Osteocyte (in vitro differentiated cells): ENCODE results near the gene MST1. TPM values are rescaled to one million over a fixed set of nuclear protein-coding genes. Genes with fewer than 3 reads are reported as not detected.
A peak's percentile ranks its signal among the peaks of the same experiment; 100 is the strongest.
"Not testable (repeated sequence)": the region's sequence is repeated elsewhere in the genome, so short reads cannot be mapped to it uniquely, and the experiment has no call there.

Experiments used
- DNase-seq: peaks from one replicate; pipeline ENCODE4 v3.0.0; 2021; ENCODE audit warnings: mixed read lengths; ENCODE audit not compliant: unreplicated experiment; ENCODE audit errors: extremely low spot score
- H3K27ac Mint-ChIP-seq: one replicate; pipeline ENCODE4 v1.8.0; 2021; ENCODE audit warnings: mild to moderate bottlenecking, mixed read lengths; ENCODE audit not compliant: unreplicated experiment
- H3K27me3 Mint-ChIP-seq: one replicate; pipeline ENCODE4 v1.8.0; 2021; ENCODE audit warnings: mixed read lengths; ENCODE audit not compliant: unreplicated experiment
- H3K36me3 Mint-ChIP-seq: one replicate; pipeline ENCODE4 v1.8.0; 2021; ENCODE audit warnings: mixed read lengths; ENCODE audit not compliant: unreplicated experiment
- H3K4me1 Mint-ChIP-seq: one replicate; pipeline ENCODE4 v1.8.0; 2021; ENCODE audit warnings: mixed read lengths; ENCODE audit not compliant: unreplicated experiment
- H3K4me3 Mint-ChIP-seq: one replicate; pipeline ENCODE4 v1.8.0; 2021; ENCODE audit warnings: mild to moderate bottlenecking, moderate library complexity, mixed read lengths; ENCODE audit not compliant: unreplicated experiment
- H3K9me3 Mint-ChIP-seq: one replicate; pipeline ENCODE4 v1.8.0; 2021; ENCODE audit warnings: mixed read lengths; ENCODE audit not compliant: unreplicated experiment
- total RNA-seq: library from RNA; stranded (reverse); gene quantifications from 2 replicates; pipeline ENCODE4 v1.2.1, GENCODE V29; 2021

The MST1 gene
- total RNA-seq, 1 donor from 2014 or later: 38.3 TPM

GRCh38 chr3:49690856-49691255 lies 1.6 kb upstream of the MST1 start:
- not testable (repeated sequence) for H3K36me3 Mint-ChIP-seq
- Mint-ChIP-seq H3K4me1 (peaks cover 26% of the 10 kb centered on the region), H3K4me3 (peak overlapping the region; percentile 97)

GRCh38 chr3:49689908-49690624 lies 792 bp upstream of the MST1 start:
- H3K9me3 Mint-ChIP-seq, H3K27me3 Mint-ChIP-seq, DNase-seq, H3K36me3 Mint-ChIP-seq: not testable (repeated sequence)
- Mint-ChIP-seq H3K4me1 (peaks cover 29% of the 10 kb centered on the region), H3K4me3 (peak overlapping the region; percentile 97), H3K27ac (peak overlapping the region; percentile 98)

More at GRCh38 chr3:49690856-49691255, 1.6 kb upstream of the MST1 start:
- H3K27ac Mint-ChIP-seq, DNase-seq, H3K9me3 Mint-ChIP-seq, H3K27me3 Mint-ChIP-seq: not testable (repeated sequence)

- H3K27me3 Mint-ChIP-seq, DNase-seq, H3K9me3 Mint-ChIP-seq, H3K36me3 Mint-ChIP-seq: not testable (repeated sequence)
- peak overlapping the region; percentile 97 for H3K4me3 Mint-ChIP-seq
- peaks cover 29% of the 10 kb centered on the region for H3K4me1 Mint-ChIP-seq
- peak overlapping the region; percentile 98 for H3K27ac Mint-ChIP-seq
Observed at GRCh38 chr3:49688338-49689045, 782 bp downstream of the MST1 start.

GRCh38 chr3:49687424-49687795 lies 1.9 kb downstream of the MST1 start:
- Mint-ChIP-seq H3K27ac (peak overlapping the region; percentile 23), H3K4me3 (peak overlapping the region; percentile 29), H3K36me3 (peaks cover 15% of the 10 kb centered on the region), H3K4me1 (peaks cover 29% of the 10 kb centered on the region)
- DNase-seq, H3K27me3 Mint-ChIP-seq, H3K9me3 Mint-ChIP-seq: not testable (repeated sequence)

GRCh38 chr3:49686769-49687423 lies 2.4 kb downstream of the MST1 start:
- H3K27me3 Mint-ChIP-seq, H3K9me3 Mint-ChIP-seq, DNase-seq: not testable (repeated sequence)
- H3K36me3 Mint-ChIP-seq: peaks cover 15% of the 10 kb centered on the region
- H3K4me1 Mint-ChIP-seq: peaks cover 29% of the 10 kb centered on the region
- H3K27ac Mint-ChIP-seq: peak overlapping the region; percentile 23
- H3K4me3 Mint-ChIP-seq: peak overlapping the region; percentile 29

GRCh38 chr3:49686346-49686745 lies 2.9 kb downstream of the MST1 start:
- H3K4me3 Mint-ChIP-seq: peak overlapping the region; percentile 47
- H3K27ac Mint-ChIP-seq, H3K27me3 Mint-ChIP-seq, DNase-seq, H3K9me3 Mint-ChIP-seq: not testable (repeated sequence)
- H3K36me3 Mint-ChIP-seq: peaks cover 15% of the 10 kb centered on the region
- H3K4me1 Mint-ChIP-seq: peaks cover 28% of the 10 kb centered on the region

GRCh38 chr3:49685846-49686245 lies 3.4 kb downstream of the MST1 start:
- peaks cover 15% of the 10 kb centered on the region for H3K36me3 Mint-ChIP-seq
- not testable (repeated sequence) for H3K27ac Mint-ChIP-seq, H3K9me3 Mint-ChIP-seq, DNase-seq, H3K27me3 Mint-ChIP-seq, H3K4me3 Mint-ChIP-seq
- peaks cover 24% of the 10 kb centered on the region for H3K4me1 Mint-ChIP-seq

GRCh38 chr3:49685103-49685502 lies 4.2 kb downstream of the MST1 start:
- peaks cover 18% of the 10 kb centered on the region for H3K4me1 Mint-ChIP-seq
- not testable (repeated sequence) for H3K27me3 Mint-ChIP-seq, H3K9me3 Mint-ChIP-seq, H3K27ac Mint-ChIP-seq, DNase-seq
- peak overlapping the region; percentile 32 for H3K4me3 Mint-ChIP-seq
- peaks cover 20% of the 10 kb centered on the region for H3K36me3 Mint-ChIP-seq

GRCh38 chr3:49684453-49684852 lies 4.8 kb downstream of the MST1 start:
- not testable (repeated sequence) for H3K27ac Mint-ChIP-seq, H3K27me3 Mint-ChIP-seq, H3K4me3 Mint-ChIP-seq, DNase-seq, H3K9me3 Mint-ChIP-seq
- Mint-ChIP-seq H3K36me3 (peaks cover 25% of the 10 kb centered on the region), H3K4me1 (peaks cover 14% of the 10 kb centered on the region)
